ENCODE data around the gene CFP.

CFP gene

DNA sequence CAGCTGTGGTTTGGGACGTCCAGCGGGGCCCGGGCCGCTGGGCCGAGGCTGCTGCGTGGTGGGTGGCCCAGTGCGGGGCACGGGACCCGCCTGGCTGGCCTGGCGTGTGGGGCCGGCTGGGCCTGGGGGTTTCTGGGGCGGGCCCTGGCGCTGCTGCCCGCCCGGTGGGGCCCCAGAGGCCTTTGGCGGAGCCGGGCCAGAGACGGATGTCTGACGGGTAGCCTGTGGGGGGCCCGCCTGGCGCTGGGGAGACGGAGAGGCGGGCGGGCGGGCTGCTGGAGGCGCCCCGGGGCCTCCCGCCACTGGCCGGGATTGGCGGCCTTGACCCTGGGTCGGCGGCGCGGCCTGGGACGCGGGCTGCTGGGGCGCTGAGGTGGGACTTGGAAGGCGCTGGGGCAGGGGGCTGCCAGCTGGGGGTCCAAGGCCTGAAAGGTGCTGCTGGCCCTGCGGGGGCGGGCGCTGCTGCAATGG lies 55.6 kb downstream of the CFP start:
- DNase-seq (ENCODE audit: low read depth in 2 of 2), result no peak

DNA sequence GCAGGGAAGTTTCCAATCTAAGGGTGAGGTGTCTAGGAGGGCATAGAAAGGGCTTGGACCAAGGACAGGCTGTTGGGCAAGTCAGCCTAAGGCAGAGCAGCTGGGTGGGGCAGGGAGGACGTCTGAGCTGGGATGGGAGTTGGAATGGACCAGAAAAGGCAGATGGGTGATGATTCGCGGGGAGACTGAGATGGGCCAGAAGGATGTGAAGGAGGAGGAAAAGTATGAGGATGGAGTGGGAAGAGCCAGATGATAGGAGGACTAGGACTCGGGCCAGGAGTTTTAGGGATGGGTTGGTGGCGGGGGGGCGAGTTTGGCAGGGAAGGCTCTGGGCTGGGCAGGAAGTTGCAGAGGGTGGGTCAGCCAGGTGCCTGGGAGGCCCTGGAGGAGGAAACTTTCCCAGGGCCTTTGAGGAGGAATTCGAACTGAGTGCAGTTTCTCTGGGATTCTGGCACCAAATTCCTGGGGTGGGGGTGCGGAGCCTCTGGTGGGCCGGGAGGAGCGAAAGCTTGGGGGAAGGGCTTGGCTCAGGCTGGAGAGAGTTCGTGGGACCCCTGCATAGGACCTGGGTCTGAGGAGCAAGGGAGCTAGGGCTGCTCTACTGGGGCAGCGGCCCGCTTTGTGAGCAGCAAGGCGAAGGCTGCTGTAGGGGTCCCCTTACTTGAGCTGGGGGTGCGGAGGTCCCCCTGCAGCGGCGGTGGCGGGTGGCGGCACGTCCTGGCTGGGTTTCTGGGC lies 56.2 kb downstream of the CFP start:
- no peak for DNase-seq (ENCODE audit: low read depth in 2 of 2)
